Upper lobe of right lung (tissue), 1 donor: ENCODE data around the gene GNB5. TPM values are rescaled to one million over a fixed set of nuclear protein-coding genes. Genes with fewer than 3 reads are reported as not detected.

Experiments
- ATAC-seq: fragments of 200-7000 bp; cut with Tn5 transposase; one replicate; pipeline ENCODE4 v1.9.1; 2020; ENCODE audit warnings: mild to moderate bottlenecking, moderate library complexity
- DNase-seq: peaks from one replicate; pipeline ENCODE4 v3.0.0-alpha.2; 2020
- H3K27ac ChIP-seq: fragments of 200-600 bp; one replicate; pipeline ENCODE4 v1.8.0; 2022
- H3K27me3 ChIP-seq: fragments of 200-600 bp; one replicate; pipeline ENCODE4 v1.8.0; 2022; ENCODE audit warnings: mild to moderate bottlenecking
- H3K36me3 ChIP-seq: fragments of 200-600 bp; one replicate; pipeline ENCODE4 v1.8.0; 2022
- H3K4me1 ChIP-seq: fragments of 200-600 bp; one replicate; pipeline ENCODE4 v1.8.0; 2022
- H3K4me3 ChIP-seq: fragments of 200-600 bp; one replicate; pipeline ENCODE4 v1.8.0; 2022; ENCODE audit warnings: mild to moderate bottlenecking
- H3K9me3 ChIP-seq: fragments of 200-600 bp; one replicate; pipeline ENCODE4 v1.8.0; 2022
- intact Hi-C: fragments of 100-400 bp; cut with DNase I; formaldehyde crosslinking; loops from one replicate; pipeline ENCODE4 v1.11.0; 2022
- total RNA-seq: library from RNA; stranded (reverse); fragmentation: NEBNext Ultra II Directional; extraction: Animal tissue kit (Norgen Biotek cat#: 25700); gene quantifications from one replicate; pipeline ENCODE4 v1.2.1, GENCODE V29; 2021
- TF ChIP-seq, protein P1 (sequence below): fragments of 200-600 bp; IDR thresholded peaks from one replicate; pipeline ENCODE4 v1.8.0; 2022; ENCODE audit warnings: antibody characterized with exemption
- donor health status: DM: no; HTN: yes; CAD: no; lungs with severe emphysema.

Gene GNB5
- total RNA-seq, 1 donor from 2014 or later: 16.7 TPM

DNA sequence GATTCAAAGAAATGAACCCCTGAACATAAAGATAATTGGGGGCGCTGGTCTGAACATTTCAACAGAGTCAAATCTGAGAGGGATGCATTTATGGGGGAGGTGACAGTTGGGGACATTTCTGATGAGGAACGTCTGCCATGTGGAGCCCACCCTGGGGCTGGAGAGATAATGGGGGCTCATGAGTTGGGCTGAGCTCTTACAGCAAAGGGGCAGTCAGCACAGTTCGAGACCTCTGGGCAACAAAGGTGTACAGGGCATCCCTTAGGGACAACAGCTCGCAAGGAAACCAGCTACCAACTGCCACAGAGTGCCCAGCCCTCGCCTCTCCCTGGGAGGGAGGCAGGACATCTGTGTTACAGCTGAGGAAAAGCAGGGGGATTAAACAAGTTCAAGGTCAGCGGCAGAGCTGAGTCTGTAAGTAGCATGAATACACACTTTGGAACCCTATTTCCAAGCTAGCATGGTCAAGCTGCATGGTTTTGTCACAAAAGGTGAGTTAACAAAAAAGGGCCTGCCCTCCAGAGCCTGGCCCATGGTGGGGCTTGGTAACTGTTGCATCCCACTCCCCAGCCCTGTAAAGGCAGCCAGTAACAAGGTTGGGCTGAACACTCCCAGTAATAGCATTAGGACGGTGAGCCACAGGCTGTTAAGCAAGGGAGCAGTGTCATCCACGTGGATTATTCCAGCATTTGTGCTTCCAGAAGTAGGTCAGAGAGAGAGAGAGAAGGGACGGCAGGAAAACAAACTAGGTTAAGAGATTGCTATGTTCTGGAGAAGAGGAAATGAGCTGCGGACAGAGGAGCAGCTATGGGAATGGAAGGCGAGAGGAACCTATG is 4.3 kb downstream of the GNB5 start:
- Histone ChIP-seq H3K4me3 (no peak overlapping the region), H3K9me3 (no peaks in the 10 kb centered on the region), H3K27ac (no peak overlapping the region), H3K27me3 (no peaks in the 10 kb centered on the region), H3K4me1 (no peaks in the 10 kb centered on the region), H3K36me3 (no peaks in the 10 kb centered on the region)
- intact Hi-C loops: no loop called here
- no peak for ATAC-seq
- TF ChIP-seq, protein P1, sequence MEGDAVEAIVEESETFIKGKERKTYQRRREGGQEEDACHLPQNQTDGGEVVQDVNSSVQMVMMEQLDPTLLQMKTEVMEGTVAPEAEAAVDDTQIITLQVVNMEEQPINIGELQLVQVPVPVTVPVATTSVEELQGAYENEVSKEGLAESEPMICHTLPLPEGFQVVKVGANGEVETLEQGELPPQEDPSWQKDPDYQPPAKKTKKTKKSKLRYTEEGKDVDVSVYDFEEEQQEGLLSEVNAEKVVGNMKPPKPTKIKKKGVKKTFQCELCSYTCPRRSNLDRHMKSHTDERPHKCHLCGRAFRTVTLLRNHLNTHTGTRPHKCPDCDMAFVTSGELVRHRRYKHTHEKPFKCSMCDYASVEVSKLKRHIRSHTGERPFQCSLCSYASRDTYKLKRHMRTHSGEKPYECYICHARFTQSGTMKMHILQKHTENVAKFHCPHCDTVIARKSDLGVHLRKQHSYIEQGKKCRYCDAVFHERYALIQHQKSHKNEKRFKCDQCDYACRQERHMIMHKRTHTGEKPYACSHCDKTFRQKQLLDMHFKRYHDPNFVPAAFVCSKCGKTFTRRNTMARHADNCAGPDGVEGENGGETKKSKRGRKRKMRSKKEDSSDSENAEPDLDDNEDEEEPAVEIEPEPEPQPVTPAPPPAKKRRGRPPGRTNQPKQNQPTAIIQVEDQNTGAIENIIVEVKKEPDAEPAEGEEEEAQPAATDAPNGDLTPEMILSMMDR: no peak
- DNase-seq: no peak

DNA sequence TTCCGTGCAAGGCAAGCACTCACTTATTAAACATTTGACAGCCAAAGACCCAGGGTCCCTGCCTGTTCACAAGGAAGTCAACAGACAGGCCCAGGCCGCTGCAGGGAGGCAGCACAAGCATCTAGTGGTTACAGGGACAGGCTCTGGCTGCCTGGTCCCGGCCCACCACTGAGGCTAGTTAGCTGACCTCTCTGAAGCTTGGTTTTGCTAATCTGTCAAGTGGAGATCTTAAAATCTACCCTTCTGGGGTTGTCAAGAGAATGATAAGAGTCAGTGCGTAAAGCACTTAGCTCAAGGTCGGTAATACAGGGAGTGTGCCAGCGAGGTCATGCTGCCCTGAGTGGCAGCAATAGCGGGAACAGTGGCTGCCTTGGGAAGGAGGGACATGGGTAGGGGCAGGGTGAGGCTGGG is 6.0 kb downstream of the GNB5 start:
- H3K9me3 ChIP-seq: no peaks in the 10 kb centered on the region
- intact Hi-C loops: no loop called here
- peaks cover 8% of the 10 kb centered on the region for H3K4me1 ChIP-seq
- no peak for DNase-seq
- no peaks in the 10 kb centered on the region for H3K27me3 ChIP-seq
- ATAC-seq: peak; percentile 72
- no peaks in the 10 kb centered on the region for H3K36me3 ChIP-seq
- TF ChIP-seq, protein P1: no peak
- H3K27ac ChIP-seq: no peak overlapping the region
- H3K4me3 ChIP-seq: no peak overlapping the region

DNA sequence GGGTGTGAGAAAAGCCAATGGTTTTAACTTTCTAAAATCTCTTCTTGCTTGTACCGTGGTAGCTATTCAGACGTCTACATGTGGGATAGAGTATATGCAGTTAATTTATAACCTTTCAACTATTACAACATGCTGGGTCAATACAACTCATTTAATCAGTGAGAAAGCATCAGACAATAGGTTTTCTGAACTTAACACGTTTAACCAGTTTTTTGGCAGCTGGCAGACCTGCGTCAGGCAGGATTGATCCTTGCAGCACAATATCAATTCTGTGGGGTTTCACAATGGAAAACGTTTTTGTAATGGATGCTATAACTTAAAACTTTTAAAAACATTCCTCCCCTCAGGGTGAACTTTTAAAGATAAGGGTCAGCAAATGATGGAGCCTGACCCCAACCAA is 6.5 kb downstream of the GNB5 start:
- Histone ChIP-seq H3K4me3 (no peak overlapping the region), H3K36me3 (no peaks in the 10 kb centered on the region), H3K9me3 (no peaks in the 10 kb centered on the region), H3K27me3 (no peaks in the 10 kb centered on the region), H3K4me1 (peaks cover 8% of the 10 kb centered on the region), H3K27ac (no peak overlapping the region)
- TF ChIP-seq, protein P1: no peak
- ATAC-seq: no peak
- intact Hi-C loops: no loop called here
- DNase-seq: no peak

DNA sequence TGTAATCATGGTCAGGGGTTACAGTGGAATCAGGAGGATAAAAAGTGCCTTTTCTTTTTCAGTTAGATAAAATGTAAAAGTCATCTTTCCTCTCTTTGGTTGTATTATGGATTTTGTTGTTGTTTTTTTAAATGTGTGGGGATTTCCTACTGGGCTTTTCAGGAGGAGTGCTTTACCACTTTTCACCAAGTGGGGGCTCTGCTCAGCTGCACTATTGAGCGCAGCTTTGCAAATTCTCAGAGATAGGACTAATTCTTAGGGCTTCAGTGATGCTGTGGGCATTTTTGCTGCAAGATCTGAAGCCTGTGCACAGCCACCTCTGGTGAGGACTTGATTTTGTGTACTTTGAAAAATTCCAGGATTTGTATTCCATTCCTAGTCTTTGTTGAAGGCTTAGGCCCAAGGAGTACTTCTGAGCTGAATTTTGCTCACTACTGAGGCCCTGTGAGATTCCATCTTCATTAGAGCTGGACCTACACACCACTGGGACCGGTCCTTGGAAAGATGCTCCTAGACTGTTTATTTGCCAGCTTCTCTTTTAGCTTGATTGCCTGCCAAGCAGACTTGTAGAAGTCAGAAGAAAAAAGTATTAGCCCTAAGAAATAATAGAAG is 7.5 kb downstream of the GNB5 start:
- DNase-seq: no peak

DNA sequence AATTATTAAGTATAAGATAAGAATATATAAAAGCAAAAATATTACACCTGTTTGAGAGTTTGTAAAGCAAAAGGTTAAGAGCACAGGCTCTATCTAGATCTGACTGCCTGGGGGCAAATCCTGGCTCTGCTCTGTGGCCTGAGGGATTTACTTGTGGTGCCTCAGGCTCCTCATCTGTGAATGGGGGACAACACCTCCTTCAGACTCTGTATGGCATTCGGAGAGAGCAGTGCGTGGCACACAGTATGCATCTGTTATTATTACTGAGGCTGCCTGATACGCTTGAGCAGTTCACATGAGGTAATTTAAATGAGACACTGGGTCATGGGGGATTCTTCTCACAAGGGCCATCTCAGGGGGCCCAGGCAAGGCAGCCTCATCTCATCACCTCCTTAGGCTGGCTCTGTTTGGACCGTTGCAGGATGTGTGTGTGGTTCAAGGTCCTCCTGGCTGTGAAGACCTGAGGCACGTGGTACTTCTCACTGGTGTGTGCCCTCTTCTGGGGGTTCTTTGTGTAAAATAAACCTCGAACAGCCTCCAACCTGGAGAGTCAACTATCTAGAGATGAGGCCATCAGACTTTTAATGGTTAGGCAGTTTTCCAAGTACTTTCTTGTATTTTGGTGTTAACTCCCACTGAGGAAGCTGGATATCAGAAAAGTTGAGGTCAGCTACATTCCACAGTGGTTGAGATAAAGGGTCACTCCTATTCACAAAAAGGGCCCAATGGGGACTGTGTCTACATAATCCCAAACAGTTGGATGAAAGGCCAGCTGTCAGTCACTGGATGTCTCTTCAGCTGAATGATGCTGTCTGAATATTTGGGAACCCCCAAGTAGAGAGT is 9.0 kb downstream of the GNB5 start:
- Histone ChIP-seq H3K4me3 (no peak overlapping the region), H3K36me3 (no peaks in the 10 kb centered on the region), H3K4me1 (peaks cover 14% of the 10 kb centered on the region), H3K27ac (no peak overlapping the region), H3K9me3 (no peaks in the 10 kb centered on the region), H3K27me3 (no peaks in the 10 kb centered on the region)
- DNase-seq (no peak), ATAC-seq (no peak)
- intact Hi-C loops: no loop called here
- TF ChIP-seq, protein P1: no peak

More for the DNA sequence above, 7.5 kb downstream of the GNB5 start:
- H3K27ac ChIP-seq: no peak overlapping the region
- H3K4me1 ChIP-seq: peaks cover 12% of the 10 kb centered on the region
- H3K36me3 ChIP-seq: no peaks in the 10 kb centered on the region
- TF ChIP-seq, protein P1: peak; percentile 64
- H3K4me3 ChIP-seq: no peak overlapping the region
- H3K27me3 ChIP-seq: no peaks in the 10 kb centered on the region
- no peaks in the 10 kb centered on the region for H3K9me3 ChIP-seq
- ATAC-seq: no peak
- intact Hi-C loops: no loop called here
